Stimulated activated naive CD8-positive, alpha-beta T cell treated with anti-CD3 and anti-CD28 coated beads, Interleukin-15, Interleukin-2, amounts not matched to agents 100 ng/mL and 50 ng/mL, for 24 hours (primary cell): ENCODE measurements around the gene APP.

Experiments used
- H3K27ac Mint-ChIP-seq: one replicate; pipeline ENCODE4 v1.8.0; 2021; ENCODE audit warnings: mild to moderate bottlenecking, mixed read lengths
- H3K27me3 Mint-ChIP-seq: one replicate; pipeline ENCODE4 v1.8.0; 2021; ENCODE audit warnings: mixed read lengths
- H3K36me3 Mint-ChIP-seq: one replicate; pipeline ENCODE4 v1.8.0; 2021; ENCODE audit warnings: low read depth, mixed read lengths
- H3K4me1 Mint-ChIP-seq: one replicate; pipeline ENCODE4 v1.8.0; 2021; ENCODE audit warnings: low read depth, mixed read lengths
- H3K4me3 Mint-ChIP-seq: one replicate; pipeline ENCODE4 v1.8.0; 2021; ENCODE audit warnings: mild to moderate bottlenecking, mixed read lengths
- H3K9me3 Mint-ChIP-seq: one replicate; pipeline ENCODE4 v1.8.0; 2021; ENCODE audit warnings: mixed read lengths

The APP gene

DNA sequence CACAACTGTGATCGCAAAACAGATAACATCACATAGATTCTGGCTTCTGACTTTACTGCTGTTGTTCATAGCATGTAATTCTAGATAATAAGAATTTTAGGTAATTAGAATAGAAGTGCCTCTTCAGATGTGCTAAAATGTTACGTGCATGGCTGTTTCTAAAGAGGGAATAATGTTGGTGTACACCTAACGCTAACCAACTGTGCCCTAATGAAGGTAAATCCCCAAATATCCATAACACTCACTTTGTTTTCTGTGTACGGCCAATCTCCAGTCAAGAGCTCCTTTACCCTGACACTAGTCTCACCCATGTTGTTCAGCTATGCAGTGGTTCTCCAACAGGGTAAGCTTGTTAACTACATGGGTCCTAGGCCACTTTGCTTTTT lies 44.4 kb downstream of the APP start:
- H3K9me3 Mint-ChIP-seq = no peaks in the 10 kb centered on the region
- no peaks in the 10 kb centered on the region for H3K27me3 Mint-ChIP-seq

DNA sequence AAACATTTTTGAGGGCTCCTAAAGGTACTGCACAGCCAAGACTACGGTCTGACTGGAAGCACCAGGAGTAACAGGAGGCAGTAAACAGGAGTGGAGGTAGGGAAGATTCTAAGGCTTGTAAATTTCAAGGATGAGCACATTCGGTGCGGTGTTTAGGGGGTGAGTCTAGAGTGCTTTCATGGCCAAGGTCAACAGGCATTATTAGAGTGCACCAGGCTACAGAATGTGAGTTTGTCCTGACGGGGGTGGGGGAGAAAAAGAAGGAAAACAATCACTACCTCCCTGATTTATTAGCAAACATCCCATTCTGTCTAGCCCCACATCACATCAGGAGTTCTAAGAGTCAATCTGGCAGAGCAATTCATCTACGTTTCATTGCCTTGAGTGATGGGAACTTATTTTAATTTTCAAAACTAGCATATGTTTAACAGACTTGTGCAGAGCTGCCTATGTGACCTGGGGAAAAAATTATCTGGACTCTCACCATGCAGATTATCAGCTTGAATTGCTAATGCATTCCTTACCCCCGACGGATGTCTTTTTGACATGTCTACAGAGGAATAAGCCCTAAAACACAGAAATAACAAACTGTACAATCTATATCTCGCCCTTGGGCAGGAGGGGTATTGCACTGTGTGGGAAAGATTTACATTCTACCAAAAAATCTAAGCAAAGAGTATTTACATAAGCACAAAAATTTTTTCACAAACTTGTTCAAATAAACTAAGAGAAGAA lies 45.0 kb downstream of the APP start:
- Mint-ChIP-seq H3K9me3 (no peaks in the 10 kb centered on the region), H3K27me3 (no peaks in the 10 kb centered on the region), H3K36me3 (peaks cover 6% of the 10 kb centered on the region), H3K4me1 (no peaks in the 10 kb centered on the region), H3K4me3 (no peak overlapping the region), H3K27ac (no peak overlapping the region)

More for the DNA sequence above, 44.4 kb downstream of the APP start:
- Mint-ChIP-seq H3K36me3 (peaks cover 6% of the 10 kb centered on the region), H3K27ac (no peak overlapping the region), H3K4me1 (no peaks in the 10 kb centered on the region), H3K4me3 (no peak overlapping the region)

DNA sequence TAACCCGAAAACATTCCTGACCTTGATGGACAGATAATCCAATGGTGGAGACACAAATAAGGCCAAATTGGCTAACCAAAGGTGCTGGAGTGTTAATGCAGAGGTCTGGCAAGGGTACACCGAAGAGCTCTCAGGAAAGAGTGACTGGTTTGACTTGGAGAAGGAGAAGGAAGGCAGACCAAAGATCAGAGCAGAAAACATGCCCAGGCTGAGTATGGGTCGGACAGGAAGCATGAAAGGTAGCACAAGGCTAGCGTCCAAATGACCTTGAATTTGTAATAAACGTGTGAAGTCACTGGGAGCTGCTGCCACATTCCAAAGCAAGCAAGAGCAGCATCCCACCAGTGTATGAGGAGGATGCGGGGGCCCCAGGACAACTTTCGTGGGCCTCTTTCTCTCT lies 45.7 kb downstream of the APP start:
- Mint-ChIP-seq H3K4me3 (no peak overlapping the region), H3K36me3 (peaks cover 6% of the 10 kb centered on the region), H3K4me1 (no peaks in the 10 kb centered on the region), H3K27me3 (no peaks in the 10 kb centered on the region), H3K27ac (no peak overlapping the region), H3K9me3 (no peaks in the 10 kb centered on the region)

DNA sequence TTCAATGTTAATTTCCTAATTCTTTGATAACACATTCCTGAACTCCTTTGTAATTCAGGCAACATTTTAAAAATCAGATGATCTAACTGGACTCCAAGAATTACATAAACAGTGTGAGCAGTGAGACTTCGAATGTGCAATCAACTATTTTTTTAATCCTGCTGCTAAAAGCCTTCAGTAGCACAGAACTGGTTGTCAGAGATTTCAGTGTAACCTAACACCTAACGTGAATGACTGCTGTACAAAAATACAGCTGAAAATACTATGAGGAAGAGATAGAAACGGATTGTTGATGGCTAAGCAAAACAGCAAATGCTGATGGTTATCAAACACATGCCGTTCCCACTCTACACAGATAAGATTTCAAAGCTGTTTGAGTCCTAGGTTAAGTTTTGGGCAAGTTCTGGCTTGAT lies 46.1 kb downstream of the APP start:
- H3K4me3 Mint-ChIP-seq = no peak overlapping the region
- no peaks in the 10 kb centered on the region for H3K9me3 Mint-ChIP-seq
- no peaks in the 10 kb centered on the region for H3K27me3 Mint-ChIP-seq
- H3K27ac Mint-ChIP-seq = no peak overlapping the region
- H3K4me1 Mint-ChIP-seq = peaks cover 2% of the 10 kb centered on the region
- H3K36me3 Mint-ChIP-seq = peaks cover 6% of the 10 kb centered on the region

DNA sequence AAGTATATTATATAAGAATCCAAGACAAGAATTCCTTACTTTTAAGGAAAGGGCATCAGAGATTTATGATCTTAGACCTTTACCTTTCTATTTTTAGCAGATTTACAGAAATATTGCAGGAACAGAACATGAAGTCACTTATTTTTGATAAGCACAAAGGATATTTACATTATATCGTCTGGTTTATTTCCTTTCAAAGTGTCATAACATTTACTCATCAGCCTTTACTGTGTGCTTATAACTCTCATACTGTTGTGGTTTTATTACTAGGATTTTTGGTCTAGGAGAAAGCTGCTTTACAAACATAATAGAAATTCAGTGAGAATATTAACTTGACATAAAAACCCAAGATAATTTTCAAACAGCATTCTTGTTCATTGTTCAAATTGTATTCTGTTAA lies 47.6 kb downstream of the APP start:
- Mint-ChIP-seq H3K9me3 (no peaks in the 10 kb centered on the region), H3K4me1 (peaks cover 9% of the 10 kb centered on the region), H3K27me3 (no peaks in the 10 kb centered on the region), H3K4me3 (no peak overlapping the region), H3K27ac (no peak overlapping the region), H3K36me3 (no peaks in the 10 kb centered on the region)

DNA sequence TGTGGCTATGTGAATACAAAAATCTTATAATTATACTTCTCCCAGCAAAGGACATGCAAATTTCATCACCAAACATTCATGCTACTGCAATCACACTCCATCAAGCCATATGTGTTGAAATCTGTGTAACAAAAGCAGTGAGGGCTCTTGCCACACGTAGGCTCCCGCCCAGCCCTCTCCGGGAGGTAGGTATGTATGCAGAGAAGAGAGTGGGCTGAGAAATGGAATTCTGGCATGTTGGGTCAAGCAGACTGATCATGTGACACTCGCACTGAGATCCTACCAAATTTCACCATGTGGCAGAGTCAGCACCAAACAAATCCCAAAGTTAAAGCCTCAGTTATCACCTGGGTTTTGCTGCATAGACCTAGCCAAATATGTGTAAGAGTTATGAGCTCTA lies 49.7 kb downstream of the APP start:
- Mint-ChIP-seq H3K4me3 (no peak overlapping the region), H3K27ac (no peak overlapping the region), H3K27me3 (no peaks in the 10 kb centered on the region), H3K36me3 (no peaks in the 10 kb centered on the region), H3K4me1 (peaks cover 9% of the 10 kb centered on the region), H3K9me3 (no peaks in the 10 kb centered on the region)

DNA sequence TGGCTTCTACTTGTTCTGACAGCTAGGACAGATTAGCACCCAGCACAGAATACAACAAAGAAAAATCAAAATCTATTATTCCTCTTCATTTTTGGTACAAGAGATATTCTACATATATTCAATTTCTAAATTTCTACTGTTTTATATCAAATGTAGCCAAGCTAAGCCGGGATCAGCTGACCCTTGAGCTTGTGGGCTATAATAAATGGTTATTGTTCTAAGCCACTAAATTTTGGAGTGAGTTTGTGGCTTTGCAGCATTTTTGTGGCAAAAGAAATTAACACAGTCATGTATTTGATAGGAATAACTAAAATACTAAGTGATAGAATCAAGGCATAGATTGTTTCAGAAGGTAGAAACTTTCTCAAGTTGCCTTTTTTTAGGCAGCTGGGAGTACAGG lies 50.7 kb downstream of the APP start:
- Mint-ChIP-seq H3K27me3 (no peaks in the 10 kb centered on the region), H3K9me3 (no peaks in the 10 kb centered on the region), H3K4me3 (no peak overlapping the region), H3K27ac (no peak overlapping the region), H3K4me1 (peaks cover 9% of the 10 kb centered on the region), H3K36me3 (no peaks in the 10 kb centered on the region)

DNA sequence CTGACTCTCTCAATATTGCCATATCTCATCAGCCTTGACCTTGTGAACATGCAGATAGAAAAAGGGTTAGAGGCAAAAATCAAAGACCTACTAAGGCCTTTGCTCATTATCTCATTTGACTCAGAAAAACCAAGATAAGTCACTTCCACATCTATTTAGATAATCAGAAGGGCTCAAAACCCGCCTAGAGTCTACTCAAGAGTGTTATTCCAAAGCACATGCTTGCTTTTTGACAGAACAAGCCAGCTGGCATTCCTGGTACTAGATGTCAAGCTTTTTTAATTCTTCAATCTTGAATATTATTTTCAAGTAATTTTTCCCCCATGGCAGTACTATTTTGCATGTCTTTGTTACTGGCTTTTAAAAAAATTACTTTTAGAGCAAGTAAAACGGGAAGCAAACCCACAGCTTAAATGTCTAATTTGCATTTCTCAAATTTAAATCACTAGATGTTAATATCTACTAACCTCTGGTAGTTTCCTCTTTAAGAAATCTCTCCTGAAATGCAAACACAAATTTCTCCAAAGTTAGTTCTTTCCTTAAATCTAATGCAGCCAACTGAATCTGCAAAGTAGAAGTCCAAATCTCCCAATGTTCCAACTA lies 51.5 kb downstream of the APP start:
- Mint-ChIP-seq H3K4me3 (no peak overlapping the region), H3K27ac (no peak overlapping the region)

DNA sequence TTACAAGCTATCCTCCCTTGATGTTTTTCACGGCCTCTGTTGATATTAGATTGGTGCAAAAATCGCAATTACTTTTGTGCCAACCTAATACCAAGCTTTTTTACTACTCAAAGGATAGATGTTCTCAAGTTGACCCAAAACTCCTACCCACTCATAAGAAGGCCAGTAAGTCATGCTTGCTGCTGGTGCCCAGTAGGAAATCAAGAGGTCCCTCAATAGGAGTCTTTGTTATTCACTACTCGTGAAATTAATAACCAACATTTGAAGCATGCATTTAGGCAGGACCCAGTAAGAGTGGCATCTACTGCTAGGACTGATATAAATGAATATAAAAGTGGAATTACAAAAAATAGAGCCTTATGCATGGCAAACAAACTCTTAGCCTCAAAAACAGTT lies 52.6 kb downstream of the APP start:
- H3K4me1 Mint-ChIP-seq = peaks cover 9% of the 10 kb centered on the region
- no peak overlapping the region for H3K27ac Mint-ChIP-seq
- H3K27me3 Mint-ChIP-seq = no peaks in the 10 kb centered on the region
- H3K36me3 Mint-ChIP-seq = no peaks in the 10 kb centered on the region
- no peak overlapping the region for H3K4me3 Mint-ChIP-seq
- no peaks in the 10 kb centered on the region for H3K9me3 Mint-ChIP-seq

More for the DNA sequence above, 51.5 kb downstream of the APP start:
- no peaks in the 10 kb centered on the region for H3K36me3 Mint-ChIP-seq
- H3K27me3 Mint-ChIP-seq = no peaks in the 10 kb centered on the region
- H3K4me1 Mint-ChIP-seq = peaks cover 9% of the 10 kb centered on the region
- no peaks in the 10 kb centered on the region for H3K9me3 Mint-ChIP-seq

DNA sequence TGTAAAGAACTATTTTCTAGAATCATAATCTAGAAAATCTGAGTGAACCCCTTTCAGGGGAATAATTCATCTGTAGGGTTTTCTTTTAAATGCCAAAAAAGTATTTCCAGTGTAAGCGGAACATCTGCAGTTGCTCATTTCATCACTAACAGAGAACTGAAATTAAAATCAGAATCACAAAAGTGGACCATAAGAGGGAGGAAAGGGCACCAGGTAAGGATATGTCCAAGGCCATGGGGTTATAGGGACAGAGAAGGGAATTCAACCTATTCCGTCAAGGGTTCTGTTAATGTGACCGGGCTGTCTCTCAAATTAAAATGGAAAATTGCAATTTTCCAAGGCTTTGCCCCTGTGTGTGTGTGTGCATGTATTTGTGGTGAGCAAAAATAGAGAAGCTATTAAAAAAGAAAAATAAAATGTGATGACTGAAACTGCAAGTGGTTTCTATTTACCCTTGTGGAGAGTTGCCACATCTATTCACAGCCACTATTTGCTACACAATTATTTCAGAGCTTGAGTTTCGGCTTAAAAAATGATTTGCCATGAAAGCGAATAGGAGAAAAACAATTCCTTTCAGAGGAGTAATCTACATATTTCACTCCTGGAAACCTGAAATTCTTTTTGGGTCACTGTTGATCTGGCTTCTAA lies 53.1 kb downstream of the APP start:
- Mint-ChIP-seq H3K4me1 (peaks cover 9% of the 10 kb centered on the region), H3K36me3 (no peaks in the 10 kb centered on the region), H3K4me3 (no peak overlapping the region)

DNA sequence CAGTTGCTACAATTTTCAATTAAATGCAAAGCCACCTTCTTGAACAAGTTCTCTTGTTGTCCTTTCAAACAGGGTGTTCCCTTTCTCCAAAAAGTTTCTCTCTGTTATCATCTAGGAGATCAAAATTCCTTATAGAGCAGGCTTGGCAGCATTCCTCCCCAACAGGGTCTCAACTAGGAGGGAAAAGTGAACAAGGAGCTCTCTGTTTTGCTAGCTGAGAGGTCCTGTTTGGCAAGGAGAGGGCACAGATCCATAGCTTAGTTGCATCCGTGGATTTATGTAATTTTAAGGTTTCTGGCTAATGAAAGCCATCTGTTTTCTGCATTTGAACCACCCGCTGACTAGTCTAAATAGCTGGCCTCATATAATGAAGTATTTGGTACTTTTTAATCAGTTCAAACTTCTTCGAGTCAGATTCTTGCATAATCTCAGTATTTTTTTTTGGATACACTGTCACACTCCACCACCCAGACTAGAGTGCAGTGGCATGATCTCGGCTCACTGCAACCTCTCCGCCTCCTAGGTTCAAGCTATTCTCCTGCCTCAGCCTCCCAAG lies 54.0 kb downstream of the APP start:
- no peak overlapping the region for H3K27ac Mint-ChIP-seq
- no peaks in the 10 kb centered on the region for H3K9me3 Mint-ChIP-seq
- no peaks in the 10 kb centered on the region for H3K27me3 Mint-ChIP-seq
- no peak overlapping the region for H3K4me3 Mint-ChIP-seq
- no peaks in the 10 kb centered on the region for H3K36me3 Mint-ChIP-seq
- H3K4me1 Mint-ChIP-seq = peaks cover 9% of the 10 kb centered on the region

More for the DNA sequence above, 53.1 kb downstream of the APP start:
- H3K9me3 Mint-ChIP-seq = no peaks in the 10 kb centered on the region
- H3K27me3 Mint-ChIP-seq = no peaks in the 10 kb centered on the region
- H3K27ac Mint-ChIP-seq = no peak overlapping the region

DNA sequence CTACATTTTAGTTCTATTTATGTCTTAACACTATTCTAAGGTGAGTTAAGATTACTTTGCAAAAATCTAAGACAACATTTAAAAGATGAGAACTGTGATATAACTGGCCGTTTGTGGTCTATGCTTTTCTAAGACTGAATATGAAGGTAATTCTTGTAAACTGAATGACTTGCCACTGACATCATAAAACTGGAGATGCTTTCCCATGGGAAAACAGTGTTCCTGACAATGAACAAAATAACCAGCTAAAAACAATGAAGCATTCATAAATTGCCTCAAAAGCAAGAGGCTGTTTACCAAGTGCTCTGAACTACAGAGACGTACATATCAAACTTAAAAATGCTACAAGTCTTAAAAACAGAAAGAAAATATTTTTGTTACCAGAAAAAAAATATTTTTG lies 54.7 kb downstream of the APP start:
- Mint-ChIP-seq H3K36me3 (peaks cover 5% of the 10 kb centered on the region), H3K4me3 (no peak overlapping the region)

DNA sequence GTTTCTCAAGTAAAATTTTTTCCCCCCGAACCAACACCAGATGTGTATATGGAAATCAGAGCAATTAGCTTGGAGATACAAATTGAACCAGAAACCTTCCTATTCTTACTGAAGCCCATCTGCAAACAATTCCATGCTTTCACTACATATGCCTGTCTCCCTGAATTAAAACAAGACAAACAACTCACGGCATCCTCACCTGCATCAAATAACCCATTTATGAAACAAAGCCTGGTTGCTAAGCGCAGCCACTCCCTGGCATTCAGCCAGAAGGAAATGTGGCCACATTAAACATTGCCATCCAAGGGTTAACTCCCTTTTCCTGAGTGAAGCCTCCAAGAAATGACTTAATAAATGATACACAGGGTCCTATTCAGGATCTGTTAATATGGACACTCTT lies 55.3 kb downstream of the APP start:
- Mint-ChIP-seq H3K36me3 (peaks cover 8% of the 10 kb centered on the region), H3K27me3 (no peaks in the 10 kb centered on the region), H3K4me3 (no peak overlapping the region), H3K4me1 (peaks cover 9% of the 10 kb centered on the region), H3K27ac (no peak overlapping the region), H3K9me3 (no peaks in the 10 kb centered on the region)

More for the DNA sequence above, 54.7 kb downstream of the APP start:
- Mint-ChIP-seq H3K4me1 (peaks cover 9% of the 10 kb centered on the region), H3K27me3 (no peaks in the 10 kb centered on the region), H3K27ac (no peak overlapping the region), H3K9me3 (no peaks in the 10 kb centered on the region)

DNA sequence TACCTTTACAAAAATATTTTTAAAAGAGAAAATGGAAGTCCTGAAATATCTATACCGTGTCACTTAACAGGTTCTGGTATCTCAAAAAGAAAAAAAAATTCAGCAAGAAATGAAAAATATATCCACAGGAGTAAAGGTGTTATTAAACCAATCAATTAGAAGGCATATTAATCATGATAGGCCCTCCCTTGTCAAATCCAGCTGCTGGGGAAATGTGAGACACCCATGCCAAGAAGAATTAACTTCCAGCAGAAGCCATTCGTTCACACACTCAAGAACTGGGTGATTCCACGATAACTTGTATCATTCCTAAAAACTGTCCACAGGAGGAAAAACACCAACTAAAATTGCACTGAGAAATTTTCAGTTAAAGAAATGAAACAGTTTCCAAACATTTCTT lies 57.6 kb downstream of the APP start:
- Mint-ChIP-seq H3K4me3 (no peak overlapping the region), H3K4me1 (no peaks in the 10 kb centered on the region), H3K27ac (no peak overlapping the region), H3K9me3 (no peaks in the 10 kb centered on the region), H3K27me3 (no peaks in the 10 kb centered on the region), H3K36me3 (peaks cover 18% of the 10 kb centered on the region)

DNA sequence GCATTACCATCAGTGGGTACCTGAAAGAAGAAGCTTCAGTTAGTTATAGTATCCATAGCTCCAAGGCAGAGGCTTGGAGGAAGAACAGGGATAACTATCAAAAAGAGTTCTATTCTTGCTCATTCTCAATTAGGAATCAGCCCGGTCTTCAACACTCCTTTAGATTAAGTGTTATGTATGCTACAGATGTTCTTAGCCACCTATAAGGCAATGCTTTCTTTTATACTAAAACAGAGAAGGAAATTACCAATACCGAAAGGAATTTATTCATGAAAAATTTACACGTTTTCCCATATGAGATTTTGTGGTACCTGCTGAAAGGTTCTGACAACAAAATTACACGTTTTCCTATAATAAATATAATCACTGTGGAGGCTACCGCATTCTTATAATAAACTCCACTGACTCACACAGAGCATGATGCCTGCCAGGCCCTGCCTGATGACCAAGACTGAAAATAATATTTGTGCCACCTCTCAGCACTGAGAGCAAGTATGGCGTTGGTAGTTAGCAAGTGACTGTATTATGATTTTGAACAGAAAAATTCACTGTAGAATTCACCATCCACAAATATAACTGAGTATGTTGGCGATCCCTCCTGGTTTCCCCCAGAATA lies 58.3 kb downstream of the APP start:
- no peaks in the 10 kb centered on the region for H3K9me3 Mint-ChIP-seq
- no peak overlapping the region for H3K4me3 Mint-ChIP-seq
- H3K36me3 Mint-ChIP-seq = peaks cover 18% of the 10 kb centered on the region
- no peaks in the 10 kb centered on the region for H3K4me1 Mint-ChIP-seq
- no peaks in the 10 kb centered on the region for H3K27me3 Mint-ChIP-seq
- H3K27ac Mint-ChIP-seq = no peak overlapping the region
